K562 (cell line): Measurements from ENCODE around the gene RNF187. TPM values are rescaled to one million over a fixed set of nuclear protein-coding genes. Genes with fewer than 3 reads are reported as not detected.

Experiments
- CBFB ChIP-seq: sonication (generic); formaldehyde crosslinking; IDR thresholded peaks from 2 replicates; pipeline ENCODE4 v1.4.0; 2020; ENCODE audit warnings: mild to moderate bottlenecking, missing genetic modification reagents
- CHCHD3 ChIP-seq: fragments of 250-450 bp; sonication (Bioruptor Pico); IDR thresholded peaks from 2 replicates; pipeline ENCODE4 v2.1.2; 2022; ENCODE audit warnings: mild to moderate bottlenecking
- EZH2 ChIP-seq: IDR thresholded peaks from 2 replicates; pipeline ENCODE4 v1.6.1; 2012; ENCODE audit warnings: low read depth, mild to moderate bottlenecking, inconsistent platforms, low read length, borderline replicate concordance
- HEY1 ChIP-seq: fragments of 250-450 bp; sonication (Bioruptor Pico); IDR thresholded peaks from 2 replicates; pipeline ENCODE4 v1.5.0; 2020; ENCODE audit warnings: mild to moderate bottlenecking, moderate library complexity, borderline replicate concordance
- KDM5B ChIP-seq: fragments of 200-600 bp; sonication (generic); IDR thresholded peaks from 2 replicates; pipeline ENCODE4 v1.6.1; 2012; ENCODE audit warnings: low read depth, mild to moderate bottlenecking, moderate library complexity, low read length, control low read depth, inconsistent platforms; ENCODE audit not compliant: insufficient replicate concordance
- NCOA6 ChIP-seq: fragments of 450-650 bp; IDR thresholded peaks from 2 replicates; pipeline ENCODE4 v1.6.1; 2017; ENCODE audit warnings: mild to moderate bottlenecking
- NR3C1 ChIP-seq: sonication (generic); formaldehyde crosslinking; IDR thresholded peaks from 2 replicates; pipeline ENCODE4 v1.8.1; 2022; ENCODE audit warnings: missing genetic modification reagents
- TARDBP ChIP-seq: fragments of 450-650 bp; IDR thresholded peaks from 2 replicates; pipeline ENCODE4 v1.6.1; 2016
- ZNF12 ChIP-seq: sonication (generic); formaldehyde crosslinking; IDR thresholded peaks from 2 replicates; pipeline ENCODE4 v1.4.0; 2020; ENCODE audit warnings: mild to moderate bottlenecking, missing genetic modification reagents
- ZNF263 ChIP-seq: sonication (generic); formaldehyde crosslinking; IDR thresholded peaks from 2 replicates; pipeline ENCODE4 v1.8.0; 2022; ENCODE audit warnings: mild to moderate bottlenecking, missing genetic modification reagents, borderline replicate concordance
- ZNF766 ChIP-seq: fragments of 200-800 bp; sonication (Bioruptor generic); conservative IDR thresholded peaks from 2 replicates; pipeline ENCODE4 v1.6.1; 2016; ENCODE audit warnings: missing genetic modification characterization, missing compliant biosample characterization
- ZNF830 ChIP-seq: fragments of 250-450 bp; sonication (Bioruptor Pico); IDR thresholded peaks from 2 replicates; pipeline ENCODE4 v1.5.0; 2021; ENCODE audit warnings: mild to moderate bottlenecking
- polyA plus RNA-seq, 8 experiments: library from polyadenylated mRNA; depleted of rRNA in 4 of 8; stranded (reverse) in 5 of 8; unstranded in 3 of 8; fragments of >200 nt; fragmentation: Nextera tagmentation in 2 of 8; fragmentation: Illumina TruSeq in 1 of 8; extraction: Ambion mirVana in 2 of 8; extraction: Trizol in 1 of 8; gene quantifications; 2 replicates each; pipeline versions ENCODE4 v1.2.1 to v1.2.3, GENCODE V29; 2011 to 2014; ENCODE audit warnings: inconsistent platforms in 1 of 8, missing spikeins in 1 of 8
- total RNA-seq, 7 experiments: library from RNA; depleted of rRNA in 6 of 7; stranded (reverse); fragments of >200 nt in 6 of 7; fragmentation: Illumina TruSeq in 2 of 7; extraction: Trizol in 2 of 7; gene quantifications; 2 replicates each; pipeline versions ENCODE4 v1.2.1 to v1.2.3, GENCODE V29; 2011 to 2021; ENCODE audit warnings: low replicate concordance in 1 of 7
- TF ChIP-seq, protein P1 (sequence below), 2 experiments: fragments of 450-650 bp; formaldehyde crosslinking in 1 of 2; IDR thresholded peaks; 2 replicates each; pipeline versions ENCODE4 v1.4.0 to v1.6.1; 2014 to 2020; ENCODE audit warnings: mild to moderate bottlenecking in 2 of 2, borderline replicate concordance in 1 of 2, low read depth in 1 of 2
- TF ChIP-seq, protein P2 (sequence below): fragments of 250-450 bp; sonication (Bioruptor Pico); IDR thresholded peaks from 2 replicates; pipeline ENCODE4 v1.9.0; 2021; ENCODE audit warnings: mild to moderate bottlenecking, inconsistent platforms
- TF ChIP-seq, protein P3 (sequence below): sonication (generic); formaldehyde crosslinking; IDR thresholded peaks from 2 replicates; pipeline ENCODE4 v1.8.1; 2023; ENCODE audit warnings: mild to moderate bottlenecking, missing genetic modification reagents
- TF ChIP-seq, protein P4 (sequence below): fragments of 250-450 bp; sonication (Bioruptor Pico); IDR thresholded peaks from 2 replicates; pipeline ENCODE4 v1.6.1; 2021; ENCODE audit warnings: mild to moderate bottlenecking

The RNF187 gene
- total and polyA plus RNA-seq, 9 of the 15 experiments (the other 6 are each of a cell fraction or from before 2014, with no cell fraction given): 2.3 to 119 (median 41.9) TPM

DNA sequence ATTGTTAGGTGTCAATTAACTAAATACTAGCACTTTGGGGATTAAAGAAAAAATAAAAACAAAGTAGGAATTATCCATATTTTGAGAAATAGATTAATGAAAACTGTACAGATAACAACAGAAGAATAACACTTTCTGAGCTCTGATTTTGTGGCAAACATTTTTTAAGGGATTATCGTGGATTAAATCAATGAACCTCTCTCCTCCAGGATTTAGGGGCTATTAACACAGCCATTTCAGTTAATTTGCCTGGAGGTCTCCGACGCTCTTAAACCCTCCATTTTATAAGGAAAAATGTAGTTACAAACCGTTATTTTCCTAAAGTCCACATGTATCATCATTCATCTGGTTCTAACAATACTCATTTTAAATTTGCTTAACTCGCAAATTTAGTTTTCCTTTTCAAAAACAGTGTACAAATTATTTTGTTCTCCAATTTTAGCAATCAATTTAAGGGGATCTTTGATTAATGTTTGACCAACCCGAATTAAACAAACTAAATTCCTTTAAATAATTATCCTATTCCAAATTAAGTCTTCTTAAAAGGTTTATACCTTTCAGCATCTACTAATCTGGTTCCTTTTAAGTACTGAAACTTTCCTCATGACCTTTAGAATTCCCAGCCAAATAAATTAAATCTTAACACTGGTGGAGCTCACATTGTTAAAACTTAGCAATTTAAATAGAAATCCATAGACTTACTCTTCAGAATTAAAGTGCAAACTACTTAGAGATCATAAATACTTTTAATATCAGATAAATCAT lies 30.7 kb upstream of the RNF187 start (continued):
- TF ChIP-seq, protein P1, sequence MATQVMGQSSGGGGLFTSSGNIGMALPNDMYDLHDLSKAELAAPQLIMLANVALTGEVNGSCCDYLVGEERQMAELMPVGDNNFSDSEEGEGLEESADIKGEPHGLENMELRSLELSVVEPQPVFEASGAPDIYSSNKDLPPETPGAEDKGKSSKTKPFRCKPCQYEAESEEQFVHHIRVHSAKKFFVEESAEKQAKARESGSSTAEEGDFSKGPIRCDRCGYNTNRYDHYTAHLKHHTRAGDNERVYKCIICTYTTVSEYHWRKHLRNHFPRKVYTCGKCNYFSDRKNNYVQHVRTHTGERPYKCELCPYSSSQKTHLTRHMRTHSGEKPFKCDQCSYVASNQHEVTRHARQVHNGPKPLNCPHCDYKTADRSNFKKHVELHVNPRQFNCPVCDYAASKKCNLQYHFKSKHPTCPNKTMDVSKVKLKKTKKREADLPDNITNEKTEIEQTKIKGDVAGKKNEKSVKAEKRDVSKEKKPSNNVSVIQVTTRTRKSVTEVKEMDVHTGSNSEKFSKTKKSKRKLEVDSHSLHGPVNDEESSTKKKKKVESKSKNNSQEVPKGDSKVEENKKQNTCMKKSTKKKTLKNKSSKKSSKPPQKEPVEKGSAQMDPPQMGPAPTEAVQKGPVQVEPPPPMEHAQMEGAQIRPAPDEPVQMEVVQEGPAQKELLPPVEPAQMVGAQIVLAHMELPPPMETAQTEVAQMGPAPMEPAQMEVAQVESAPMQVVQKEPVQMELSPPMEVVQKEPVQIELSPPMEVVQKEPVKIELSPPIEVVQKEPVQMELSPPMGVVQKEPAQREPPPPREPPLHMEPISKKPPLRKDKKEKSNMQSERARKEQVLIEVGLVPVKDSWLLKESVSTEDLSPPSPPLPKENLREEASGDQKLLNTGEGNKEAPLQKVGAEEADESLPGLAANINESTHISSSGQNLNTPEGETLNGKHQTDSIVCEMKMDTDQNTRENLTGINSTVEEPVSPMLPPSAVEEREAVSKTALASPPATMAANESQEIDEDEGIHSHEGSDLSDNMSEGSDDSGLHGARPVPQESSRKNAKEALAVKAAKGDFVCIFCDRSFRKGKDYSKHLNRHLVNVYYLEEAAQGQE (IDR thresholded peaks at IDR 0.05; ENCODE audit: borderline replicate concordance): no peak
- TF ChIP-seq, protein P1 (CRISPR knock-in tag; IDR thresholded peaks at IDR 0.05; ENCODE audit: low read depth): no peak
- TF ChIP-seq CHCHD3 (CRISPR knock-in tag) (no peak), NCOA6 (no peak), CBFB (no peak), ZNF766 (CRISPR knock-in tag) (no peak), HEY1 (CRISPR knock-in tag) (peak; percentile 72; the same call in 1 of the 2 replicates), TARDBP (no peak), ZNF12 (CRISPR knock-in tag) (no peak), KDM5B (no peak), ZNF830 (CRISPR knock-in tag) (no peak), ZNF263 (CRISPR knock-in tag) (no peak), NR3C1 (CRISPR knock-in tag) (no peak), EZH2 (no peak)
- TF ChIP-seq, protein P2, sequence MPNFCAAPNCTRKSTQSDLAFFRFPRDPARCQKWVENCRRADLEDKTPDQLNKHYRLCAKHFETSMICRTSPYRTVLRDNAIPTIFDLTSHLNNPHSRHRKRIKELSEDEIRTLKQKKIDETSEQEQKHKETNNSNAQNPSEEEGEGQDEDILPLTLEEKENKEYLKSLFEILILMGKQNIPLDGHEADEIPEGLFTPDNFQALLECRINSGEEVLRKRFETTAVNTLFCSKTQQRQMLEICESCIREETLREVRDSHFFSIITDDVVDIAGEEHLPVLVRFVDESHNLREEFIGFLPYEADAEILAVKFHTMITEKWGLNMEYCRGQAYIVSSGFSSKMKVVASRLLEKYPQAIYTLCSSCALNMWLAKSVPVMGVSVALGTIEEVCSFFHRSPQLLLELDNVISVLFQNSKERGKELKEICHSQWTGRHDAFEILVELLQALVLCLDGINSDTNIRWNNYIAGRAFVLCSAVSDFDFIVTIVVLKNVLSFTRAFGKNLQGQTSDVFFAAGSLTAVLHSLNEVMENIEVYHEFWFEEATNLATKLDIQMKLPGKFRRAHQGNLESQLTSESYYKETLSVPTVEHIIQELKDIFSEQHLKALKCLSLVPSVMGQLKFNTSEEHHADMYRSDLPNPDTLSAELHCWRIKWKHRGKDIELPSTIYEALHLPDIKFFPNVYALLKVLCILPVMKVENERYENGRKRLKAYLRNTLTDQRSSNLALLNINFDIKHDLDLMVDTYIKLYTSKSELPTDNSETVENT (CRISPR knock-in tag): no peak
- TF ChIP-seq, protein P3, sequence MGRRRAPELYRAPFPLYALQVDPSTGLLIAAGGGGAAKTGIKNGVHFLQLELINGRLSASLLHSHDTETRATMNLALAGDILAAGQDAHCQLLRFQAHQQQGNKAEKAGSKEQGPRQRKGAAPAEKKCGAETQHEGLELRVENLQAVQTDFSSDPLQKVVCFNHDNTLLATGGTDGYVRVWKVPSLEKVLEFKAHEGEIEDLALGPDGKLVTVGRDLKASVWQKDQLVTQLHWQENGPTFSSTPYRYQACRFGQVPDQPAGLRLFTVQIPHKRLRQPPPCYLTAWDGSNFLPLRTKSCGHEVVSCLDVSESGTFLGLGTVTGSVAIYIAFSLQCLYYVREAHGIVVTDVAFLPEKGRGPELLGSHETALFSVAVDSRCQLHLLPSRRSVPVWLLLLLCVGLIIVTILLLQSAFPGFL: no peak
- TF ChIP-seq, protein P4, sequence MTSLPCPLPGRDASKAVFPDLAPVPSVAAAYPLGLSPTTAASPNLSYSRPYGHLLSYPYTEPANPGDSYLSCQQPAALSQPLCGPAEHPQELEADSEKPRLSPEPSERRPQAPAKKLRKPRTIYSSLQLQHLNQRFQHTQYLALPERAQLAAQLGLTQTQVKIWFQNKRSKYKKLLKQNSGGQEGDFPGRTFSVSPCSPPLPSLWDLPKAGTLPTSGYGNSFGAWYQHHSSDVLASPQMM (CRISPR knock-in tag): no peak
